Immature natural killer cell (primary cell): ENCODE measurements around the gene CTSZ. TPM values are rescaled to one million over a fixed set of nuclear protein-coding genes. Genes with fewer than 3 reads are reported as not detected.
"Not testable (repeated sequence)": the region's sequence is repeated elsewhere in the genome, so short reads cannot be mapped to it uniquely, and the experiment has no call there.

ENCODE experiments used
- DNase-seq, 3 donors: peaks; one replicate each; pipeline ENCODE4 v3.0.0; 2022; ENCODE audit warnings: mixed read lengths in 1 of 3
- H3K27ac Mint-ChIP-seq, 6 donors: one replicate each; pipeline ENCODE4 v1.8.0; 2020; ENCODE audit warnings: mixed read lengths in 6 of 6, mild to moderate bottlenecking in 5 of 6, inconsistent platforms in 4 of 6, moderate library complexity in 3 of 6
- H3K27me3 Mint-ChIP-seq, 3 donors: one replicate each; pipeline ENCODE4 v1.8.0; 2020 to 2021; ENCODE audit warnings: low read depth in 3 of 3, mild to moderate bottlenecking in 3 of 3, mixed read lengths in 3 of 3, moderate library complexity in 3 of 3, inconsistent platforms in 1 of 3
- H3K36me3 Mint-ChIP-seq, 3 donors: one replicate each; pipeline ENCODE4 v1.8.0; 2020; ENCODE audit warnings: mixed read lengths in 3 of 3, inconsistent platforms in 2 of 3, mild to moderate bottlenecking in 2 of 3
- H3K4me1 Mint-ChIP-seq, 2 donors: one replicate each; pipeline ENCODE4 v1.8.0; 2020; ENCODE audit warnings: inconsistent platforms in 2 of 2, mild to moderate bottlenecking in 2 of 2, mixed read lengths in 2 of 2, moderate library complexity in 1 of 2
- H3K4me3 Mint-ChIP-seq, 5 donors: one replicate each; pipeline ENCODE4 v1.8.0; 2020; ENCODE audit warnings: mild to moderate bottlenecking in 5 of 5, mixed read lengths in 5 of 5, inconsistent platforms in 3 of 5, moderate library complexity in 3 of 5
- H3K9me3 Mint-ChIP-seq, 6 donors: one replicate each; pipeline ENCODE4 v1.8.0; 2020; ENCODE audit warnings: mild to moderate bottlenecking in 6 of 6, mixed read lengths in 6 of 6, inconsistent platforms in 4 of 6, moderate library complexity in 3 of 6
- polyA plus RNA-seq, 3 donors: library from polyadenylated mRNA; unstranded; fragments of 300-500 nt; fragmentation: Illumina TruSeq; gene quantifications; one replicate each; pipeline ENCODE4 v1.2.3, GENCODE V29; 2021

CTSZ gene
- polyA plus RNA-seq, 3 donors from 2014 or later: 2.6 to 10.5 (median 5.8) TPM

DNA sequence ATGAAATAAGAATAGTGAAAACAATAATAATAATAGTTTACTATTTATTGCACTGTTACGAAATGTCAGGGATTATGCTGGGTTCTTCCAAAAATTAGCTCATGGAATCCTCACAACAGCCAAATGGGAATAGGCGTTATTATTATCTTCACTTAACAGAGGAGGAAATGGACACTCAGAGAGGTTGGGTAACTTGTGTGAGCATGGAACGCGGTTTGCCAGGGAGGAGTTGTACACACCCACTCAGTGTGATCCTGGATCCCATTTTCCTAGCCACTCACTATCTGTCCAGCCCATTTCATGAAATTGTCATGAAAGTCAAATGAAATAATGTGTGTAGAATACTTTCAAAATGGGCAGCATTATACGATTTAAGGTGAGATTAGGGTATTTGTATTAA is 21.4 kb downstream of the CTSZ start:
- Mint-ChIP-seq H3K4me1 (peaks cover 32 to 50% of the 10 kb centered on the region in 2 donors), H3K27me3 (peaks cover 8 to 14% (median 12%) of the 10 kb centered on the region in 3 donors), H3K4me3 (no peak overlapping the region), H3K27ac (no peak overlapping the region), H3K36me3 (peaks cover 21 to 26% (median 22%) of the 10 kb centered on the region in 3 donors), H3K9me3 (no peaks in the 10 kb centered on the region)
- no peak for DNase-seq

DNA sequence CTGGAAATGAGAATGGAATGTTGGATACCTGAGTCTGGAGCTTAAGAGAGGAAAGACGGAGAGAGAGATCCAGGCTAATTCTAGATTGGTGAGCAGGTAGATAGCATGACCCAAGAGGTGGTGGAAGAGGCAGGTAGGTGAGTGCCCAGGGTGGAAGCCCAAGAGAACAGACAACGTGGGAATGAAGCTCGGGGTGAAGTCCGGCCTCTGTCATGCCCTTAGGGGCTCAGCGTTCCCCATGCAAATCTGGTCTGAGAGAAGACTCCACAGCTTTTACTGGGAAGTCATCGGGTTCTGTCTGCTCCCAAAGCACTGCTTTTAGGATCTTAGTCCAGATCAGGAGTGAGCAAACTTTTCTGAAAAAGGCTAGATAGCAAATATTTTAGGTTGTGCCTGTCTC is 22.4 kb downstream of the CTSZ start:
- Mint-ChIP-seq H3K27ac (peak overlapping the region in 2 of 6 donors; percentile 18 to 79), H3K36me3 (peaks cover 17 to 23% (median 19%) of the 10 kb centered on the region in 3 donors), H3K27me3 (peaks cover 10 to 14% (median 12%) of the 10 kb centered on the region in 3 donors), H3K4me1 (peaks cover 34 to 50% of the 10 kb centered on the region in 2 donors), H3K9me3 (no peaks in the 10 kb centered on the region), H3K4me3 (peak overlapping the region in 1 of 5 donors; percentile 12)
- DNase-seq: no peak

DNA sequence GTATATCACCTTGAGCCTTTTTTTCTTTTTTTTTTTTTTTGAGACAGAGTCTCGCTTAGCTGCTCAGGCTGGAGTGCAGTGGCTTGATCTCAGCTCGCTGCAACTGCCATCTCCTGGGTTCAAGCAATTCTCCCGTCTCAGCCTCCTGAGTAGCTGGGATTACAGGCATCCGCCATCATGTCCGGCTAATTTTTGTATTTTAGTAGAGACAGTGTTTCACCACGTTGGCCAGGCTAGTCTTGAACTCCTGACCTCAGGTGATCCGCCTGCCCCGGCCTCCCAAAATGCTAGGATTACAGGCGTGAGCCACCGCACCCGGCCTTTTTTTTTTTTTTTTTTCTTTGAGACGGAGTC is 24.0 kb downstream of the CTSZ start:
- Mint-ChIP-seq H3K4me3 (peak overlapping the region; percentile 81 to 93 (median 85)), H3K27ac (peak overlapping the region; percentile 82 to 97 (median 91)), H3K36me3 (peaks cover 10 to 14% (median 12%) of the 10 kb centered on the region in 3 donors), H3K27me3 (peaks cover 10 to 16% (median 14%) of the 10 kb centered on the region in 3 donors), H3K4me1 (peaks cover 34 to 50% of the 10 kb centered on the region in 2 donors)
- H3K9me3 Mint-ChIP-seq, DNase-seq: not testable (repeated sequence)

DNA sequence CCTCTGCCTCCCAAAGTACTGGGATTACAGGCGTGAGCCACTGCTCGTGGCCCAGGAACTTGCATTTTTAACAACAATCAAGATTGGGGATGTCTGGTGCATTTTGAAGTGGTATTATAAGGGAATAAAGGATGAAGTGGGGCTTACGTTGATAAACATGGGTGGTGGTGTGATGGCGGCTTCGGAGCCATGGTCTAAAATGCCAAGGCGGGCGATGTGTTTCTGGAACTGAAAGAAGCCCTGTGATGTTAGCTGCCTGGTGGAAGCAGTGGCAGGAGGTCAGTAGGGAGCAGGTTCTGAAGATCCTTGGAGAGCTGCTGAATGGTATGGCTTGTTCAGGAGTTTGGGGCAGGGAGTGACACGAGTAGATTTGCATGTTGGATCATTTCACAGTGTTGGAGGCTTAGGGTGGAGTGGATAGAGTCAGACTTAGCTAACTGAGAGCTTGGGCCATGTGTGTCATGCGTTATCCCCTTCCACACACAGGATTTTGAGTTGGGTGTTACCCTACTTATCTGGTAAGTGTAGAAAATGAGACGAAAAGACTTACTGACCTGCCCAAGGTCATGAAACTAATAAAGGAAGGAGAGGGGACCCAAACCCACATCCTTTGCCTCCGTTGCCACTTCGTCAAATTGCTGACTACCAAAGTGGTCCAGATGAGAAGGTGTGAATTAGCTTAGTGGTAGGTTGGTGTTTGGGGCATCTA is 24.5 kb downstream of the CTSZ start:
- peaks cover 34 to 50% of the 10 kb centered on the region in 2 donors for H3K4me1 Mint-ChIP-seq
- H3K36me3 Mint-ChIP-seq: peaks cover 8 to 9% (median 9%) of the 10 kb centered on the region in 3 donors
- DNase-seq: peak; percentile 67 to 77 (median 70)

DNA sequence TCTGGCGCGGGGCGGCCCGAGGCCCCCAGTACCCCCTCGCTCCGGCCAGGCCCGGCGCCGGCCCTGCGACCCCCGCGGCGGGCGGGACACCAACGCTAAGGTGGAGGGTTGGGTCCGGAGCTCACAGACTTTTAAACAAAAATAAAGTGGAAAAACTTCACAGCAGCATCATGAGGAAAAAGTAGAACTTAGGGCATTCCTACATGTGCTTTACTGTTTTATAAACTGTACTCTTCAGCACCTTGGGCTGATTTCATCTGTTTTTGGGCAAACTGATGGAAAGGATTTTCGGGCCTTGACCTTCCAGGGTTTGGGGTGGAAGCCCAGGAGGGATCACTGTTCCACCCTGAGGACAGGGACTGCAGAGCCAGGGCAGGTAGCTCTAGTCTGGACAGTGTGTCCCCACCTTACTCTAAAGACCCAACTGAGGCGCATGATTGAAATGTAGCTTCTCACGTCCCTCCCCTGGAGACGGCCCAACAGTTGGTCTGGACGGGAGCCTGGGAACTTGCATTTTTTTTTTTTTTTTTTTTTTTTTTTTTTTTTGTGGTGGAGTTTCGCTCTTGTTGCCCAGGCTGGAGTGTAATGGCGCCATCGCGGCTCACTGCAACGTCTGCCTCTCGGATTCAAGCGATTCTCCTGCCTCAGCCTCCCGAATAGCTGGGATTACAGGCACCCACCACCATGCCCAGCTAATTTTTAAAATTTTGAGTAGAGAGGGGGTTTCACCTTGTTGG is 25.3 kb downstream of the CTSZ start:
- DNase-seq: peak in 2 of 3 donors; percentile 20 to 28
- peak overlapping the region; percentile 81 to 93 (median 85) for H3K4me3 Mint-ChIP-seq
- peaks cover 34 to 43% of the 10 kb centered on the region in 2 donors for H3K4me1 Mint-ChIP-seq
- peaks cover 0 to 2% (median 0%) of the 10 kb centered on the region in 6 donors for H3K9me3 Mint-ChIP-seq
- peak overlapping the region; percentile 82 to 97 (median 93) for H3K27ac Mint-ChIP-seq
- H3K27me3 Mint-ChIP-seq: peaks cover 10 to 16% (median 14%) of the 10 kb centered on the region in 3 donors
- H3K36me3 Mint-ChIP-seq: peaks cover 3% of the 10 kb centered on the region in 3 donors

More for the DNA sequence above, 24.5 kb downstream of the CTSZ start:
- H3K4me3 Mint-ChIP-seq: peak overlapping the region; percentile 81 to 93 (median 85)
- H3K27ac Mint-ChIP-seq: peak overlapping the region; percentile 82 to 97 (median 91)
- peaks cover 10 to 16% (median 14%) of the 10 kb centered on the region in 3 donors for H3K27me3 Mint-ChIP-seq
- no peaks in the 10 kb centered on the region for H3K9me3 Mint-ChIP-seq

DNA sequence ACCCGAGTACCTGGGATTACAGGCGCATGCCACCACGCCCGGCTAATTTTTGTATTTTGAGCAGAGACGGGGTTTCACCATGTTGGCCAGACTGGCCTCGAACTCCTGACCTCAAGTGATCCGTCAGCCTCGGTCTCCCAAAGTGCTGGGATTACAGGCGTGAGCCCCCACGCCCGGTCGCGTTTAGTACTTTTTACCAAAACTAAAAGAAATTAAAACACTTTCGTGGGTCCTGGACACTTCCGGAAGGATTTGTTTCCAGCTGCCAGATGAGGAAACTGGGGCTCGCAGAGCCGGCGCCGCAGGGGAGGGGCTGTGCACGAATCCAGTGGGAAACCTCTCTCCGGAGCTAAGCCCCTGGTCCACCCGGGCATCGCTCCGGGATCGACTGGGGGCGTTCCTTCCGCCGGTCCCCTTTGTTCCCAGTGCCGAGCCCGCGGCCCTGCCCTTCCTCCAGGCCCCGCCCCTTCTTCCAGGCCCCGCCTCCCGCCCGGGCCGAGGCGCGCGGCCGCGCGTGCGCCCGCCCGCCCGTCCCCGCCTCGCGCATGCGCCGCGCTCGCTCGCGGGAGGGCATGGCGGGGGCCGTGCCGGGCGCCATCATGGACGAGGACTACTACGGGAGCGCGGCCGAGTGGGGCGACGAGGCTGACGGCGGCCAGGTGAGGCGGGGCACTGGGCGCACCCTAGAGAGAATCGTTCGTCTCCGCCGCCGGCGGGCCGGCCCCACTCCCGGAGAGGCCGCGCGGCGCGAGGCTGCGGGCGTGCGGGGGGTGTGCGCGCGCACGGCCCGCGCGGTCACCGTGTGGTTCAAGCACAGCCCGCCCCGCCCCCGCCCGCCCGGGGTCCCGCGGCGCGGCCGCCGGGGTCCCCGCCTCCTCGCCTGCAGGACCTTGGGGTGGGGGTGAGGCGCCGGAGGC is 26.1 kb downstream of the CTSZ start, which contains the start of gene NELFCD:
NELFCD (plus strand) TSS at position 546 of the 917 bp plus-strand sequence; CDS start at position 600, 54 bp downstream.
- peaks cover 0 to 6% (median 0%) of the 10 kb centered on the region in 3 donors for H3K36me3 Mint-ChIP-seq
- peaks cover 12 to 16% (median 16%) of the 10 kb centered on the region in 3 donors for H3K27me3 Mint-ChIP-seq
- H3K27ac Mint-ChIP-seq: peak within 1 kb of the TSS; percentile 82 to 96 (median 93)
- peak; percentile 86 to 88 (median 87) for DNase-seq
- peaks cover 0 to 4% (median 3%) of the 10 kb centered on the region in 6 donors for H3K9me3 Mint-ChIP-seq
- H3K4me3 Mint-ChIP-seq: peak within 1 kb of the TSS; percentile 81 to 93 (median 85)
- peaks cover 34 to 39% of the 10 kb centered on the region in 2 donors for H3K4me1 Mint-ChIP-seq

DNA sequence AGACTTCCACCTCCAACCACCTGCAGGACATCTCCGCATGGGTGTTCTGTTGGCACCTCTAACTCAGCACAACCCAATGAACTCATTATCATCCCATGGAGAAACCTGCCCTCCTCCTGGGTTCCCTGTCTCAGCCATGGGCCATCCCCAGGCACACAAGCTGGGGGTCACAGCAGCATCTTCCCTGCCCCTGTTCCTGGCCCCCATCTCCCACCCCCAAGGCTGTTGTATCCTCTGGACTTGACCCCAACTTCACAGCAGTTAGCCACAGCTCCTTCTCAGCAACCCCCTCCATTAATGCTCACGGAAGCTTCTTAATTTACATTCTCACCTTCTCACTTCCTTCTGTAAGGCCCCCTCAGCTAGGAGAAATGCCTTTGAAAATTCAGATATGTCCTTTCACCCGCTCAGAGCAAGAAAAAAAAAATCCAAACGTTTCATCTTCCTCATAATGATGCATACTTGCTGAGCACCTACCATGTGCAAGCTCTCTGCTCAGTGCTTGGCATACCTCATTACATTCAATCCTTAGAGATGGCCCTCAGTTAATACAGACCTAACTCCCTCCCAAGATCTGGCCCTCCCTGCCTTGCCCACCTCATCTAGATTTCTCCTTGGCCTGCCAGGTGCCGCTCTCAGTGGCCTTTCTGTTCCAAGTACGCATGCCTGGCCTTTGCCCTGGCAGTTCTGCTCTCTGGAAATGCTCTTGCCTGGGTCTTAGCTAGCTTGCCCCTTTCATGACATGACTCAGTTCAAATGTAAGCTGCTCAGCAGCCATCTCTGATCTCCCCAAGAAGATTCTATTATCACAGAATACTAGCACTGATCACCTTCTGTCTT is 28.5 kb downstream of the CTSZ start:
- peak overlapping the region in 3 of 5 donors; percentile 3 to 78 (median 64) for H3K4me3 Mint-ChIP-seq
- H3K4me1 Mint-ChIP-seq: peaks cover 19 to 21% of the 10 kb centered on the region in 2 donors
- no peak for DNase-seq
- peaks cover 5 to 20% (median 8%) of the 10 kb centered on the region in 3 donors for H3K36me3 Mint-ChIP-seq
- peaks cover 12 to 16% (median 16%) of the 10 kb centered on the region in 3 donors for H3K27me3 Mint-ChIP-seq
- H3K9me3 Mint-ChIP-seq: peaks cover 2 to 14% (median 9%) of the 10 kb centered on the region in 6 donors
- no peak overlapping the region for H3K27ac Mint-ChIP-seq

DNA sequence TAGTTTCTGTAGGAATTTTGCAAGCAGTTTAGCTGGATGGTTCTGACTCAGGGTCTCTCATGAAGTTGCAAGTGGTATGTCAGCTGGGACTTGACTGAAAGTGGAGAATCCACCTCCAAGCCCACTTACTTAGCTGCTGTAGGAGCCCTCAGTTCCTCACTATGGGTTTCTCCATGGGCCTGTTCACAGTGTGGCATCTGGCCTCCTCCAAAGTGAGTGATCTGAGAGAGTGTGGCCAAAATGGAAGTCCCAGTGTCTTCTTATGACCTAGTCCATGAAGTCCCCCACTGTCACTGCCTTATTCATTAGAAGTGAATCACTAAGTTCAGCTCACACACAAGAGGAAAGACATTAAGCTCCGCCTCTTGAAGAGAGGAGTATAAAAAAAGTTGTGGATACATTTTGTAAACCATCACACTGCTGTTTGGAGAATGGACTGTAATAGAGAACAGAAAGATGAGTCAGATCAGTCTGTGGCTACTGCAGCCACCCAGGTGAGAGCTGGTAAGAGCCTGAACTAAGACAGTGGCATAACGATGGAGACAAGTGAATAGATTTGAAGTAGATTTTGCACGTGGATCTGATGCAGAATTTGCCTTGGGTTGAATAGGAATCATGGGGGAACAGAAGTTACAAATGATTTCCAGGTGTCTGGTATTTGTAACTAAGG is 30.9 kb downstream of the CTSZ start:
- peaks cover 5 to 20% (median 8%) of the 10 kb centered on the region in 3 donors for H3K36me3 Mint-ChIP-seq
- H3K27me3 Mint-ChIP-seq: peaks cover 5 to 8% (median 6%) of the 10 kb centered on the region in 3 donors
- peaks cover 0 to 3% of the 10 kb centered on the region in 2 donors for H3K4me1 Mint-ChIP-seq
- no peak overlapping the region for H3K27ac Mint-ChIP-seq
- H3K9me3 Mint-ChIP-seq: peaks cover 2 to 14% (median 9%) of the 10 kb centered on the region in 6 donors
- no peak for DNase-seq
- H3K4me3 Mint-ChIP-seq: no peak overlapping the region

DNA sequence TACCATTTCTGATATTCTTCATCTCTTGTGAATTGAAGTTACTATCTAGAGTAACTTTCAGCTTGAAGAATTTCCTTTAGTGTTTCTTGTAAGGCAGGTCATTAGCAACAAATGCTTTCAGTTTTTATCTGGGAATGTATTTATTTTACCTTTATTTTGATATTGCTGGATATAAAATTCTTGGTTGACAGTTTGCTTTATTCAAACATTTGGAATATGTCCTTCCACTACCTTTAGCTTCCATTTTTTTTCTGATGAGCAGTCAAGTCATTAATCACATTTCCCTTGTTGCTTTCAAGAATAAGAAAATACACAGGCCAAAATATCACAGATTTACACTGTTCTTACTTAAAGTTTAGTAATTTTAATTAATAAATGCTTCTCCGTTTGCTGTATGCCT is 31.7 kb downstream of the CTSZ start:
- Mint-ChIP-seq H3K4me3 (no peak overlapping the region), H3K27me3 (peaks cover 5 to 9% (median 6%) of the 10 kb centered on the region in 3 donors), H3K36me3 (peaks cover 5 to 20% (median 8%) of the 10 kb centered on the region in 3 donors), H3K4me1 (peaks cover 0 to 3% of the 10 kb centered on the region in 2 donors), H3K27ac (no peak overlapping the region), H3K9me3 (peaks cover 2 to 14% (median 9%) of the 10 kb centered on the region in 6 donors)
- no peak for DNase-seq

DNA sequence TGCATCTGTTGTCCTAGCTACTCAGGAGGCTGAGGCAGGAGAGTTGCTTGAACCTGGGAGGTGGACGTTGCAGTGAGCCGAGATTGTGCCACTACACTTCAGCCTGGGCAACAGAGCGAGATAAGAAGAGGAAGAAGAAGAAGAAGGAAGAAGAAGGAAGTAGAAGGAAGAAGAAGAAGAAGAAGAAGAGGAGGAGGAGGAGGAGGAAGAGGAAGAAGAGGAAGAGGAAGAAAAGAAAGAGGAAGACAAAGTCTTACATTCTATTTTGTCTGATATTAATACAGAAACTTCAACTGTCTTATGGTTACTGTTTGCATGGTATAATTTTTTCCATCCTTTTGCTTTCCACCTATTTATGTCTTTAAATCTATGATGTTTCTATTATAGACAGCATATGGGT is 33.2 kb downstream of the CTSZ start:
- Mint-ChIP-seq H3K4me1 (no peaks in the 10 kb centered on the region), H3K27me3 (peaks cover 5 to 7% (median 5%) of the 10 kb centered on the region in 3 donors), H3K36me3 (peaks cover 5 to 20% (median 8%) of the 10 kb centered on the region in 3 donors), H3K4me3 (no peak overlapping the region), H3K27ac (no peak overlapping the region), H3K9me3 (peaks cover 2 to 14% (median 9%) of the 10 kb centered on the region in 6 donors)
- no peak for DNase-seq

DNA sequence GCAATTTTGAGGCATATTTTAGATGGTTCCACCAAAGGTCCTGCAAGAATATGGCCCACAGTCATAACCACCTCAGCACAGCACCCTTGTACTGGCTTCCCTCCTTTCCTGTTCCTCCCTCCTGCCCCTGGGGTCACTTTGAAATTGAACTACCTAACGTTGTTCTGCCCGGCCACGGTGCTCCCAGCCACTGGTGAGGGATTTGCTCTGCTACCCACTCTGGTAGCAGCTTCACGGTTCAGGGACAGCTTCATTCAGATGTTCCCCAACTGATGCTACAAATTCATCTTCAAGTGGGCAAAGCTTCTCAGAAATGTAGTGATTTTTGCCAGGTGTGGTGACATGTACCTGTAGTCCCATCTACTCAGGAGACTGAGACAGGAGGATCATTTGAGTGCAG is 33.9 kb downstream of the CTSZ start:
- Mint-ChIP-seq H3K27me3 (peaks cover 4 to 5% (median 5%) of the 10 kb centered on the region in 3 donors), H3K4me1 (no peaks in the 10 kb centered on the region), H3K36me3 (peaks cover 8 to 20% (median 8%) of the 10 kb centered on the region in 3 donors), H3K4me3 (no peak overlapping the region), H3K9me3 (peaks cover 2 to 14% (median 9%) of the 10 kb centered on the region in 6 donors), H3K27ac (no peak overlapping the region)
- DNase-seq: no peak

DNA sequence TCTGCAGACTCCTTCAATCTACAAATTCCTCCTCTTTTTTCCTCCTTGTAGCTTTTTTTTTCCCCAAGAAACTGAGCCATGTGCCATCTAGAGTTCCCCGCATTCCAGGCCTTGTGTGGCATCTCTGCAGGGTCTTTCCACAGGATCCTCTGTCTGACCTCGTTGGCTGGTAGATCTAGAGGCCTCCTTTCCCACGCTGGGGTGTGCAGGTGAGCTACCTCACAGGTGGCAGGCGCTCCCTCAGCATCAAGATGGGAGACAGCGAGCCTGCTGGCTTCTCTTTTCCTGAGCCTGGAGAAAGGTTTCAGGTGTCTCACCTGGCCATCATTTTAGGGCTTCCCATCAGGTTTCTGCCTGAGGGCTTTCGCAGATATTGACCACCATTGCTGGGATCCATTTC is 35.6 kb downstream of the CTSZ start:
- Mint-ChIP-seq H3K9me3 (peaks cover 2 to 14% (median 8%) of the 10 kb centered on the region in 6 donors), H3K4me1 (no peaks in the 10 kb centered on the region)
- DNase-seq: no peak

More for the DNA sequence above, 35.6 kb downstream of the CTSZ start:
- Mint-ChIP-seq H3K27me3 (peaks cover 4 to 6% (median 5%) of the 10 kb centered on the region in 3 donors), H3K27ac (no peak overlapping the region), H3K36me3 (peaks cover 8 to 15% (median 8%) of the 10 kb centered on the region in 3 donors), H3K4me3 (no peak overlapping the region)
